ENCODE data around the gene MTERF4. TPM values are rescaled to one million over a fixed set of nuclear protein-coding genes. Genes with fewer than 3 reads are reported as not detected.

Gene MTERF4
- total and polyA plus RNA-seq, 12 donors = 17.4 to 39.2 (median 32.2) TPM

GRCh38 chr2:241051578-241052487 is 50.3 kb downstream of the MTERF4 start:
- Histone ChIP-seq H3K36me3 (replicated peaks in 1 of 2) (peaks cover 0 to 7% of the 10 kb centered on the region in 2 donors), H3K27me3 (no peaks in the 10 kb centered on the region), H3K4me3 (no peak overlapping the region), H3K27ac (no peak overlapping the region), H3K4me1 (replicated peaks in 1 of 2) (no peaks in the 10 kb centered on the region), H3K9me3 (replicated peaks in 1 of 3) (no peaks in the 10 kb centered on the region)
- peak in 2 of 7 donors; percentile 0 to 27 for DNase-seq
- intact Hi-C loops (cut with DNase I) = no loop called here
- no peak for TF ChIP-seq POLR2A (IDR thresholded peaks at IDR 0.05)
- no peak for TF ChIP-seq CTCF (IDR thresholded peaks at IDR 0.05)
- WGBS, 4 donors = 78 to 88% (median 85%) methylated on average over 6 to 33 of the region's 33 CpGs

GRCh38 chr2:241050624-241051577 is 51.2 kb downstream of the MTERF4 start:
- Histone ChIP-seq H3K4me3 (no peak overlapping the region), H3K27me3 (no peaks in the 10 kb centered on the region), H3K36me3 (replicated peaks in 1 of 2) (peaks cover 0 to 7% of the 10 kb centered on the region in 2 donors), H3K27ac (no peak overlapping the region), H3K4me1 (replicated peaks in 1 of 2) (no peaks in the 10 kb centered on the region), H3K9me3 (replicated peaks in 1 of 3) (no peaks in the 10 kb centered on the region)
- no peak for TF ChIP-seq CTCF (IDR thresholded peaks at IDR 0.05)
- TF ChIP-seq POLR2A (IDR thresholded peaks at IDR 0.05) = no peak
- peak in 2 of 7 donors; percentile 0 to 41 for DNase-seq
- intact Hi-C loops (cut with DNase I) = no loop called here
- WGBS, 4 donors = 89 to 95% (median 92%) methylated on average over 7 to 18 of the region's 18 CpGs

- DNase-seq = peak in 2 of 7 donors; percentile 1 to 40
- WGBS, 4 donors = 75 to 85% (median 78%) methylated on average over 26 to 38 of the region's 38 CpGs
- TF ChIP-seq POLR2A (IDR thresholded peaks at IDR 0.05) (no peak), CTCF (IDR thresholded peaks at IDR 0.05) (no peak)
- Histone ChIP-seq H3K27ac (no peak overlapping the region), H3K4me3 (no peak overlapping the region), H3K9me3 (replicated peaks in 1 of 3) (no peaks in the 10 kb centered on the region), H3K4me1 (replicated peaks in 1 of 2) (no peaks in the 10 kb centered on the region), H3K36me3 (replicated peaks in 1 of 2) (peaks cover 0 to 7% of the 10 kb centered on the region in 2 donors), H3K27me3 (no peaks in the 10 kb centered on the region)
- intact Hi-C loops (cut with DNase I) = no loop called here
Measured at GRCh38 chr2:241049739-241050623, 52.1 kb downstream of the MTERF4 start.
